ENCODE results near the gene AGMO.

Gene AGMO

GRCh38 chr7:15581352-15581951 lies 19.6 kb upstream of the AGMO start:
- FAIRE-seq: no peak
- TF ChIP-seq POLR2A (IDR thresholded peaks at IDR 0.05; ENCODE audit: low read depth, low read length): no peak
- no peak for DNase-seq (ENCODE audit: insufficient read length, low spot score)

- TF ChIP-seq POLR2A (IDR thresholded peaks at IDR 0.05; ENCODE audit: low read depth, low read length): no peak
- FAIRE-seq (no peak), DNase-seq (ENCODE audit: insufficient read length, low spot score) (no peak)
Observed at GRCh38 chr7:15580604-15581351, 19.0 kb upstream of the AGMO start.

GRCh38 chr7:15577600-15577999 lies 15.8 kb upstream of the AGMO start:
- TF ChIP-seq POLR2A (IDR thresholded peaks at IDR 0.05; ENCODE audit: low read depth, low read length): no peak
- DNase-seq (ENCODE audit: insufficient read length, low spot score) (no peak), FAIRE-seq (no peak)

GRCh38 chr7:15571301-15571878 lies 9.6 kb upstream of the AGMO start:
- DNase-seq (ENCODE audit: insufficient read length, low spot score) (no peak), FAIRE-seq (no peak)
- no peak for TF ChIP-seq POLR2A (IDR thresholded peaks at IDR 0.05; ENCODE audit: low read depth, low read length)

GRCh38 chr7:15567652-15568051 lies 5.8 kb upstream of the AGMO start:
- DNase-seq (ENCODE audit: insufficient read length, low spot score) (no peak), FAIRE-seq (no peak)
- no peak for TF ChIP-seq POLR2A (IDR thresholded peaks at IDR 0.05; ENCODE audit: low read depth, low read length)

- no peak for TF ChIP-seq POLR2A (IDR thresholded peaks at IDR 0.05; ENCODE audit: low read depth, low read length)
- DNase-seq (ENCODE audit: insufficient read length, low spot score) (no peak), FAIRE-seq (no peak)
Observed at GRCh38 chr7:15567036-15567435, 5.2 kb upstream of the AGMO start.

GRCh38 chr7:15566476-15566875 lies 4.7 kb upstream of the AGMO start:
- no peak for TF ChIP-seq POLR2A (IDR thresholded peaks at IDR 0.05; ENCODE audit: low read depth, low read length)
- no peak for FAIRE-seq
- DNase-seq (ENCODE audit: insufficient read length, low spot score): no peak

GRCh38 chr7:15560968-15561367 lies 847 bp downstream of the AGMO start:
- FAIRE-seq: no peak
- TF ChIP-seq POLR2A (IDR thresholded peaks at IDR 0.05; ENCODE audit: low read depth, low read length): no peak
- no peak for DNase-seq (ENCODE audit: insufficient read length, low spot score)

- FAIRE-seq (peak; percentile 87), DNase-seq (ENCODE audit: insufficient read length, low spot score) (no peak)
- TF ChIP-seq POLR2A (IDR thresholded peaks at IDR 0.05; ENCODE audit: low read depth, low read length): no peak
Observed at GRCh38 chr7:15559416-15559928, 2.3 kb downstream of the AGMO start.

GRCh38 chr7:15558756-15559155 lies 3.1 kb downstream of the AGMO start:
- DNase-seq (ENCODE audit: insufficient read length, low spot score) (no peak), FAIRE-seq (no peak)
- TF ChIP-seq POLR2A (IDR thresholded peaks at IDR 0.05; ENCODE audit: low read depth, low read length): no peak

GRCh38 chr7:15557686-15558085 lies 4.1 kb downstream of the AGMO start:
- DNase-seq (ENCODE audit: insufficient read length, low spot score) (no peak), FAIRE-seq (no peak)
- no peak for TF ChIP-seq POLR2A (IDR thresholded peaks at IDR 0.05; ENCODE audit: low read depth, low read length)

GRCh38 chr7:15557186-15557585 lies 4.6 kb downstream of the AGMO start:
- no peak for TF ChIP-seq POLR2A (IDR thresholded peaks at IDR 0.05; ENCODE audit: low read depth, low read length)
- no peak for FAIRE-seq
- no peak for DNase-seq (ENCODE audit: insufficient read length, low spot score)

GRCh38 chr7:15556339-15557105 lies 5.3 kb downstream of the AGMO start:
- TF ChIP-seq POLR2A (IDR thresholded peaks at IDR 0.05; ENCODE audit: low read depth, low read length): no peak
- no peak for DNase-seq (ENCODE audit: insufficient read length, low spot score)
- peak; percentile 85 for FAIRE-seq

GRCh38 chr7:15555381-15555859 lies 6.4 kb downstream of the AGMO start:
- FAIRE-seq (no peak), DNase-seq (ENCODE audit: insufficient read length, low spot score) (no peak)
- no peak for TF ChIP-seq POLR2A (IDR thresholded peaks at IDR 0.05; ENCODE audit: low read depth, low read length)
